ACHN (cell line): ENCODE data around the gene ADAM10.

Experiments used
- DNase-seq: peaks from one replicate; pipeline ENCODE4 v3.0.0-alpha.2; 2015
- in situ Hi-C: cut with HindIII; loops from 2 replicates; pipeline ENCODE4 v1.10.0; 2017; ENCODE audit warnings: low sequenced_read_pairs, low pct_ligation_motif_present, low pct_unique_long_range_greater_than_20kb

Gene ADAM10

DNA sequence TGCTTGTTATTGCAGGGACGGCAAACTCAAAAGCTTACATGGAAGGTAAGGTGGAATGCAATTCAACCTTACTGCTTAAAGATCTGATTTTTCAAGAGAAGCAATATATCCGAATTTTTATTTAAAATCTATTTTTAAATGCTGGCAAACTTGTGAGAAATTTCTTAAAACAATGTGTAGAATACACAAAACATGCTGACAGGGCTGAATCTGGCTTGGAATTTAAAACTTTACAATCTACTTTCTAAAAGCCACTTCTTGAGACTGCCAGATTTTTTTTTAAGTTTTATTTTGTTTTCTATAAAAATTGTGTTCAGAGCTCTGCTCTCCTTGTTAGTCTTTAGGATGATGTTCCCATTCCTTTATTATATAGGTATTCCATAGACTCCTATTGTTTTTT is 146.7 kb downstream of the ADAM10 start:
- in situ Hi-C loops, result no loop called here

DNA sequence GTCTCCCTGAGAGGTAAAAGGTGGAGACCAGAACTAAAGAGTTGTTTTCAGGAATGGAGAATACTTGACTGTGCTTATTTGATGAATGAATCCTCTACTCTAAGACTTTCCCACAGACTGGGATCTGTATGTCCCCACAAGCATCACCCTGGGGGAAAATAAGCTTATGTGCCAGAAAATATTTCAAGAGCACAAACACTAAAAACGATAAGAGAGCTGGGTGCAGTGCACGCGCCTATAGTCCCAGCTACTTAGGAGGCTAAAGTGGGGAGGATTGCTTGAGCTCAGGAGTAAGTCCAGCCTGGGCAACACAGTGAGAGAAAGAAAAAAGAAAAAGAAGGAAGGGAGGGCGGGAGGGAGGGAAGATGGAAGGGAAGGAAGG is 150.7 kb downstream of the ADAM10 start:
- in situ Hi-C loops, result no loop called here

More for the DNA sequence above, 146.7 kb downstream of the ADAM10 start:
- DNase-seq, result no peak

DNA sequence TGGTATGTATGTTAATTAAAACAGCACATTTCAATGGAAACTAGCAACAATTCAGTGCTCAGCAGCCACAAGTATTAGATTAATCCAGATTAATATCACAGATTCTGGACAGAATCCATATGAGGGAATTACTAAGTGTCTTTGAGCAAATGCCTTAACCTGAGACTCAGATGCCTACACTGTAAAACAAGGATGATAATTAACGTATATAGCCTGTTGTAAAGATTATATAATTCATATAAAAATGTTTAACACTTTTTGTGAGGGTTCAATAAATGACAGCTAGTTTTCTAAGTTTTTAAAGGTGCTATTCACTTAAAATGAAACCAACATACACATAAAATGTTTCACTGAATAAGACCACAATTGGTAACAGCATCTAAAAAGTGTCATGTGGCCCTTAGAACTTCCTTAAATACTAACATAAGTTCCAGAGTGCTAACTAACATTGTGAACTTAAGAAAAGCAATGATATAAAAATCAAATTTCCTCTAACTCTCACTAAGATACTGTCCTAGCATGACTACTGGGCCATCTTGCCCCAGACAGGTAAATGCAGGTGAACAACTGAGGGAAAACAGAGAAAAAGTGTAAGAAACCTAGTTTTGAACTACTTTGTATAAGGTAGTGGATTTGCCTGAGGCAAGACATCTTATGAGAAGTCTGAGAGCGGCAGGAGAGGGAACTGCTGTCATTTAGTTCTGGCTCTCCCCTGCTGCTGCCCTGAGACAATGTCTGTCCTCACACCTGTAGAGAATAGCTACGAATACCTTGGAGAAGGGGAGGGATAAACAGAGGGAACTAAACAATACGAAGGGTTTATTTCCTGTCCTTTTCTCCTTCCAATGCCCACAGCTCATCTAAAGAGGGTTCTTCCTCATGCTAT is 151.3 kb downstream of the ADAM10 start:
- in situ Hi-C loops, result no loop called here
- DNase-seq, result no peak

More for the DNA sequence above, 150.7 kb downstream of the ADAM10 start:
- no peak for DNase-seq

DNA sequence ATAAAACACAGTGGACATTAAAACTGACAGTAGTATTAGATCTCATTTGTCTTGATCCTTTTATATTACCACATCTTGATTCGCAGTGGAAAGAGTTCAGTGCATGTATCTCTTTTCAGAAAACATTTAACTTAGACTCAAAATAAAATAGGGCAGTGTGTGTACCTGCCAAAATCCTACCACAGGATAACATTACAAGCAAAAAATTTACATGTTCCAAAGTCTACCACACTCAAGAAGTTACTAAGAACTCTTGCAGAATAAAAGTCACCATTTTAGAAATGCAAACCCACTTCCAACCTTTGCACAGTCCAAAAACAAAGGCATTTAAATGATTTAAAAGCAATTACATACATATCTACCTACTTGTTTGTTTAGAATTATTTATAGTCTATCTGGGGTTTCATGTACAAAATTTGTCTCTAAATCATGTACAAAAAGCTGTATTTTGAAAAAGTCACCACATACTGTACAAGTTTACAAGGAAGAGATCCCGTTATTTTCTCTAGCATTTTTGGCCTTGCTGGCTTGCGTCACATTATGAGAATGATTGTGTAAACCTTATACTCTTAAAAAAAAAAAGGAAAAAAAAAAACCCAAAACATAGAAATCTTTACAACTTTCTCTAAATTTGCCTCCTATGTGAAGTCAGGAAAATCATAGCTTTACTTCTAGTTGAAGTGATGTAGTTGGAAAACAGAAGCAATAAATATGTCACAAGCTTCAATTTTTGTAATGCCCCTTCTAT is 153.8 kb downstream of the ADAM10 start:
- DNase-seq, result no peak
- in situ Hi-C loops, result no loop called here

DNA sequence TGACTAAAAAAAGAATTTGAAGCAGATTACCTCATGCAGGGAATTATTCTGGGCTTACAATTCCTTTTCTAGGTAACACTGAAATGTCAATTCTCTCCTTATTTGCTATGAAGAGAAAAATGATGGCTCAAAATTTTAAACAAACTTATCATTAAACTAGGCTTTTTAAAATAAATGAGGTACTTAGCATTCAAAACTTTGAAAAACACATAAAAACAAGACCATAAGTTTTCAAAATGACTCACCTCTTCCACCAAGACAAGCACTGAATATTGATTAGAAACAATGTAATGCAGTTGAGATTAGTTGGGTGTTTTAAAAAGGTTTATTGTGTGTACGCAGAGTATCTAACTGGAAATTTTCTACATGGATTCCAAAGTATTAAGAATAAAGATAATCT is 154.6 kb downstream of the ADAM10 start:
- in situ Hi-C loops, result no loop called here
- no peak for DNase-seq

DNA sequence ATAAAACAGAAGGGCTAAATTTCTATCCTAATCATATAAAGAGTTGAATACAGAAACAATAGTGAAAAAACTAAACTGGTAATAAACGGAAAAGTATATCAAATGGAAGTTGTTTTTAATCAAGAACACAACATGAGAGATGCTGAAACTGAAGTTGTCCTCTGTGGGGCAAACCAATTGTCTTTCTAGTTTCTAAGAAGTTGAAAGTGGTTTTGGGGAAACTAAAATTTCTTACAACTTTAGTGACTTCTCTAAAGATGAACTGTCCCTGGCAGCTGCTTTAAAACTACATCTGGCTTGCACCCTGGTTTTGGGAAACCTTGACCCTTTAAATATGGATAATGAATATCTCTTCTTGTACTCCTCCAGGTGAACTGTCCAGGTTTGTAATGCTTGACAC is 155.6 kb downstream of the ADAM10 start:
- DNase-seq, result no peak
- in situ Hi-C loops, result no loop called here

DNA sequence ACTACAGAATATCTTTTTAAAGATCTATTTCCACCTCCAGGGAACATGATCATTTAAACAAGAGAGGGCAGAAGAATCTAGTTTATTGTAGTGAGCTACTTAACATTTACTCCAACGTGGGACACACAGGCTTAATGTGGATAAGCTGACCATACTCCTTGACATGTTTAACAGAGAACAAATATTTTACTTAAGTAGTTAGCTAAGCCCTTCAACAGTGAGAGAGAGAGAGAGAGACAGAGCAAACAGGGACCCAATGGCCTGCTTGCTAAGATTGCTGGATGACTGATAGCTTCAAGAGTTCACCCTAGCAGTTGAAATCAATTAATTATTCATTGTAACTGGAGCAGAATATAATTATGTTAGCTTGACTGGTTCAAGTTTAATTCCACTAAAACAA is 158.6 kb downstream of the ADAM10 start:
- in situ Hi-C loops, result no loop called here
- DNase-seq, result no peak

DNA sequence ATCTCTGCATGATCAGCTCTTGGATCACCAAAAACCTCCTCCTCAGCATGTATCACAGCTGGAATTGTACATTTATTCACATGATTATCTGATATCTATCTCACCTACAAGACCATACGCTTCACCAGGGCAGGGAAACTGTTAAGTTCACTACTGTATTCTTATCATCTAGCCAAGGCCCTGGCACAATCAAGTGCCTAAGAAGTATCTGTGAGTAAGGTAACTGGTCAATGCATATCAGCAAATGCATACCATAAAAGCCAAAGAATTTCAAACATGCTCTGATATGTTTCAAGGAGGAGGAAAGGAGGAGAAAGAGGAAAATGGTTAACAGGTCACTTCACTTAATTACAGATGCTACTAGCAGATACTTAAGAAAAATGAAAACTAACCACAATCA is 159.3 kb downstream of the ADAM10 start:
- no peak for DNase-seq
- in situ Hi-C loops, result no loop called here

DNA sequence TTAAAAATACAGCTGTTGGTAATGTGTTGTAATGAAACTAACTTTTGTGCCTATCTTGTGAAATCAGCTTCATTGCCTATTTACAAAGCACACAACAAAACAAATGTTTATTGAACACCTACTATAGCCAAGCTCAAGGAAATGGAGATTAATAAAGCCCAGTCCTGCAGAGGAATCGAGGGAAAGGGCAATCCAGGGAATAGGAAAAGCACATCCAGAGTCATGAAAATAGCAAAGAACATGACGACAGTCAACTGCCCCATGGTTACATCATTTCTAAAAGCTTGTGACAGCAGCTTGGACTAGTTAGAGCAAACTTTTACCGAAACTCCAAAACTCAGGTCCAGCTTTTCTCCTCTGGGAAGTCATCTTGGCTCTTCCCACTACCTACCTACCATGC is 160.5 kb downstream of the ADAM10 start:
- DNase-seq, result no peak
- in situ Hi-C loops, result no loop called here

DNA sequence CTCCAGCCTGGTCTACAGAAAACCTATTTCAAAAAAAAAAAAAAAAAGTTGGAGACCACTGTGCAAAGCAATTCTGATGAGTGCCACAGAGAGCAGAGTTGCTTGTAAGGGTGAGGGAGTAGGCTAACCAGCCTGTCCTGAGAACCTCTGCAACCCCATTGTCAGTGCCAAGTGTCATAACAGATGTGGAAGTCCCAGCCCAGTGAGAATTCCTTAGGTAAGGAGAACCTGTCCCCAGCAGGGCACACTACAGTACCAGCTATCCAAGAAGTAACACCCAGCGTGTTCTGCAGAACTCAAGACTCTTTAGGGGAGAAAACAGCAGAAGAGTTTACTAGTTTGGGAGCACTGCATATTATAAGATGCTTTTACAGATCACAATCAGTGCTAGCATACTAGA is 161.4 kb downstream of the ADAM10 start:
- DNase-seq, result no peak
- in situ Hi-C loops, result no loop called here

DNA sequence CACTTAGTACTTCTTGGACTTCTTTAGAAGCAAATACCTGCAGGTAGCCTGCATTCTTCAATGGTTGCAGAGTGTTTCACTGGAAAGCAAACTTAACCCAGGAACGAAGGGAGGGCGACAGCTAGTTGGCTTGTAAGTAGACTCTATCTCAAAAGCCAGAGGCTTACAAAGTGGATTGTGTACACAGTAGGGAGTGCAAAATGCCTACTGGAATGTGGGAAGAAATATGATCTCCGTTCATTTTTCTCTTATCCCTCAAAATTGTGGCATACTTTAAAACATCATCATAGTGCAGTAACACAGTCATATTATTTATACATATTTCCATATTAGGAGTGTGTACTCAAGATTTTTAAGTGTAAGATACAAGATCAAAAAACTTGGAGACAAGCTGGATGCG is 162.0 kb downstream of the ADAM10 start:
- DNase-seq, result no peak
- in situ Hi-C loops, result no loop called here

DNA sequence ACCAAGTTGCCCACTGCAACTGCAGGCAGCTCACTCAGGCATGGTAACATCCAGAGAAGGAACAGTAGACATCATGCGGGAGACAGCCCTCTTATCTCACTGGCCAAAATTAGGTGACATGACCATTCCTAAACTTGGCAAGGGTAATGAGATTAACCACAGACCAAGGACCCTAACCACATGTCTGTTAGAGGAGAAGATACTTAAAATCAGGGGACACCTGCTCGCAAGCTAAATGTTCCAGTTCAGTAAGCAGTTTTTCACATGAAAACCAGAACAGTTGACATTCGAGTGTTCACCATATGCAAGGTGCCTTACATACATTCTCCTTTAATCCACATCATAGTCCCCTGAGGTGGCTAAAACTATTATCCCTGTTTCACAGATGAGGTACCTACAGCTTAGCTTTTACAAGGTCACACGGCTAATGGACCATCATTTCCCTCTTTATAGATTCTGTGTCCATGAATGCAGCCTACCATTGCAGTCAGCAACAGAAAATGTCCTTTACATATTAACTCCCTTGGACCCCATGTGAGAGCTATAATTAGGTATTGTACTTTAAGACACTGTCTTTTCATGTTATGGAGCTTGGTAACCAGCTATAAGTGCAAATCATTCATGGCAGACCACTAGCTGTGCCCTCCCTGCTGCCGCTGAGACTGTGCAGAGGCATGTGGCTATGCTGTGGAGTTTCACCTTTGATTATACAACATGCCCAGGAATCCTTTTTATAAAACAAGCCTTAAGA is 163.6 kb downstream of the ADAM10 start:
- in situ Hi-C loops, result no loop called here
- DNase-seq, result no peak

DNA sequence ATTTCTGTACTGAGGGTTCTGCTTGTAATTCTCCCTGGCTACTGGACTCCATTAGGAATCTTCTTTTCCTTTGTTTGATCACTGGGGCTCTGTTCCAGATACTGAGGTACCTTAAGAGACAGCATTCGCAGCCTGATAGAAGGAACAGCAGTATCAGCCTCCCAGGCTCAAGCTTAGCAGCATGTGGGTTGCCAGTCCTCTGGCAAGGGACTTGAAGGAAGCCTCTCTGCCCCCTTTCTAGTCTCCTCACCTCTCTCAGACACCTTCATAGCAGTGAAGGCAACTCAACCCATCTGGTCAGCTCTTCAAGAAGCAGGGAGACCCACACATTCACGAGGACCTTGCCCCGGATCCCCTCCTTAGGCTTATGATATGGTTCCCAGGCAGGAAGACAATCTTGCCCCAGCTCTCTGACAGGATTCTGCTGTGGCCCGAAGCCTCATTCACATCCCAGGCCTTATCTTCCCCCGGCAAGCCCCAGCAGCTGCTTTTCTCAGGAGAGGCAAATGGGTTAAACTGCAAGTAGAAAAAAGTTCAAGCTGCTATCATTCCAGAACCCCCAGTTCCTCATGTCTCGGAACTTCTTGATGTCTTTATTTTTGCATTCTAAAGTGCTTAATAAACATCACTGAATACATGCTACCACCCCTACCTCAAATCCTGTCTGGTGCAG is 164.6 kb downstream of the ADAM10 start:
- no peak for DNase-seq
- in situ Hi-C loops, result no loop called here

DNA sequence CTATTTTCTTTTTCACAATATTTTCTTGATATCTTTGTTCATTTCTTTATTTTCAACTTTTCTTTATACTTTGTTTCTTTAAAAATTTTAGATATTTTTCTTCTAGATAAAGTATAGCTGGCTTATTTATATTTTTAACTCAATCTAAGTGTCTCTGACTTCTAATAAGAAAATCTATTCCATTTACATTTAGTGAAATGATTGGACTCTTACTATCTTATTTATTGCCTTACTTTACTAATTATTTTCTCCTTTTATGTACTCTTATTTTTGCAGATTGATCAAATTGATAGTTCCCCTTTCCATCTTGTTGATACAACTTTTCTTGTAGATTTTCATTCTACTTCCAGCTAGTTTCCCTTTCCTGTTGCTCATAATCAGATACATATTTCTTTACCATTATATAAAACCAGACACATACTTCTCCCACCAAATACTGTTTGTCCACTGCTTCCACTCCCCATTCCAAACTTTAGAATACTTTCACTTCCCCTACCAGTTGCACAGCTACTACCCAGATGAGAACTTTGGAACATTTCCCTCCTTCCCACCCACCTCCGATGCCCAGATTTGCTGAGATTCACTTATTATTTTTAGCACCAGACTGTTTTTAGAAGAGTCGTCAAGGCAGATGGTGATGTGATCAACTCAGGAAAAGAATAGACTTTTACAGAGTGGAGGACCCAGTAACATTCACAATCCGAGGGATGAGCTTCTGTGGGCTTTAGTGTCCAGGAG is 166.2 kb downstream of the ADAM10 start:
- no peak for DNase-seq
- in situ Hi-C loops, result no loop called here

DNA sequence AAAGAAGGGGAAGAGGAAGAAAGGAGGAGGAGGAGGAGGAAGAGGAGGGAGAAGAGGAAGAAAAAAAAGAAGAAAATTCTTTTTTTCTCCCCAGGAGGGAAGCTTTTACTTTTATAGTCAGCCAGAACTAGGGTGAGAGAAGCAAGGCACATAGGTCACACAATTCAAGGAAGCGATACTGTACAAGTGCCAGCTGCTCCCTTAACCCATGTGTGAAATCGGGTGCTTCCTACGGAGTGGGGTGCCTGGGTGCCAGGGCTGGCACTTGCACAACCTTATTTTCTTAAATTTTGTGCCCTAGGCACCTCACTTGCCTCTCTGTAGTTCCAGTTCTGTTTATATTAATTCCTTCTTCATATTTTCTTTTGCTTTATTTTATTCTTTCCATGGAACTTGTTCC is 167.3 kb downstream of the ADAM10 start:
- no peak for DNase-seq
- in situ Hi-C loops, result no loop called here

DNA sequence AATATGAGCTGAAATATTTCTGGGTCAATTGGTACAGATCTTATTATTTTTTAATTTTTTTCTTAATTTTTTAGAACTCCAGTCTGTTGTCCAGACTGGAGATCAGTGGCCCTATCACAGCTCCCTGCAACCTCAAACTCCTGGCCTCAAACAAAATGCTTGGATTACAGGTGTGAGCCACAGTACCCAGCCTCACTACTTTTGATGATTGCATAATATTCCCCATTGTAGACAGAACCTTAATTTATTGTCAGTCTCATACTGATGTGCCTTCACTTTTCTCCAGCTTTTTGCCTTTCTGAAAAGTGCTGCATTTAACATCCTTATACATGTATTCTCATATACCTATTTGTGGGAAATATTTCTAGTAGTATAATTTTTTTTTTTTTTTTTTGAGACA is 172.8 kb downstream of the ADAM10 start:
- in situ Hi-C loops, result no loop called here

DNA sequence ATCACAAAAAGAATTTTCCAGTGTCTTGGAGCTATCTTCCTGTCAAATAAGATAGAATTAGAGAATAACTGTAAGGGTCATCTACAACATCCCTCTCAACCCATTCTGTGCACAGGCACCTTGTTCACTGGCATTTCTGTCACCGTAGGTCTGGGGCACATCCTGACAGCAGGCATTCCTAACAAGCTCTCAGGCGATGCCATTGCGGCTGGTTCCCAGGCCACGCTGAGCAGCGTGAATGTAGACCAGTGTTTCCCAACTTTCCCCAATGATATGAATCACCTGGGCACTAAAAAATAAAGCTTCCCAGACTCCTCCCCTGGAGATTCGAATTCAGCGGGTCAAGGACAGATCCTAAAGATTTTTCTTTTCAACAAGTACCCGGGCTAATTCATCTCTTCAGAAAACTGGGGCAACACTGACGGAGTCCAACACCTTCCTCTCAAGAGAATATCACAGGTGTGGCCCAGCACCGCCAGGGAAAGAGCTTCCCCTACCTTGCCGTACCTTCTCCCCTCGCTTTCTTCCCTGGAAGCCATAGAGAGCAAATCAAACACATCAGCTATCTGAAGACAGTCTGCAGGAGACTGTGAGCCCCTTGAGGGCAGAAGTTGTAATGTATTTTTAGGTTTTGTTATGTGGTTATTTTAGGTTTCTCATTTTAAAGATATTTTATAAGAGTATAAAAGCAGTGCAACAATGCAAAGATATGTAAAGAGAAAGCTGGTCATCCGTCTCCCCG is 174.3 kb downstream of the ADAM10 start:
- DNase-seq, result no peak
- in situ Hi-C loops, result no loop called here

More for the DNA sequence above, 172.8 kb downstream of the ADAM10 start:
- DNase-seq, result no peak
